Left colon (tissue), 2 donors: Measurements from ENCODE around the gene HYI. TPM values are rescaled to one million over a fixed set of nuclear protein-coding genes. Genes with fewer than 3 reads are reported as not detected.
A peak's percentile ranks its signal among the peaks of the same experiment; 100 is the strongest.
"Not testable (repeated sequence)": the region's sequence is repeated elsewhere in the genome, so short reads cannot be mapped to it uniquely, and the experiment has no call there.

Experiments used
- ATAC-seq: fragments of 200-7000 bp; cut with Tn5 transposase; one replicate; pipeline ENCODE4 v1.9.1; 2020; ENCODE audit warnings: mild to moderate bottlenecking, moderate library complexity
- DNase-seq, 2 donors: peaks; one replicate each; pipeline ENCODE4 v3.0.0-alpha.2; 2020
- intact Hi-C, 2 donors: fragments of 100-400 bp; cut with DNase I in 1 of 2; cut with micrococcal nuclease in 1 of 2; formaldehyde crosslinking; loops; one replicate each; pipeline versions ENCODE4 v1.11.2 to v1.14.0; 2022; cut with DNase I, micrococcal nuclease
- long read RNA-seq: library from polyadenylated mRNA; unstranded; transcript quantifications from one replicate; pipeline ENCODE4 v2.0.0, GENCODE V29; 2021
- total RNA-seq, 2 donors: library from RNA; stranded (reverse); fragmentation: NEBNext Ultra II Directional; extraction: Animal tissue kit (Norgen Biotek cat#: 25700); gene quantifications; one replicate each; pipeline ENCODE4 v1.2.1, GENCODE V29; 2021
- donor health status: DM: no; HTN: no; CAD: no.
- donor health status: DM: yes; HTN: yes; CAD: no.

The HYI gene
- total RNA-seq: 10 to 100 TPM; 60.9 to 74.3 TPM
- long read RNA-seq, transcript HYI-213 (9 exons, 1,322 nt): minor isoform, 6 of 40 reads
- long read RNA-seq, transcript HYI-201 (8 exons, 1,265 nt): major isoform, 7 of 40 reads
- long read RNA-seq, transcript HYI-204 (8 exons, 1,066 nt): minor isoform, 6 of 40 reads
- long read RNA-seq, partial matches to known transcripts: 4 of 40 reads
- long read RNA-seq, other reads (novel, unspliced or antisense): 8 of 40 reads

- DNase-seq (peak; percentile 93), ATAC-seq (peak; percentile 70)
- intact Hi-C loops: no loop called here
Measured at GRCh38 chr1:43453442-43454269, at the start of gene HYI. Gene HYI (minus strand): TSS chr1:43453931. CDS start chr1:43453793, 138 bp downstream.

GRCh38 chr1:43501806-43502205 is 48.1 kb upstream of the HYI start:
- ATAC-seq, intact Hi-C loops, DNase-seq: not testable (repeated sequence)

GRCh38 chr1:43499898-43500297 is 46.2 kb upstream of the HYI start:
- intact Hi-C loops: no loop called here
- ATAC-seq: no peak
- no peak for DNase-seq

GRCh38 chr1:43495204-43495603 is 41.5 kb upstream of the HYI start:
- ATAC-seq: no peak

GRCh38 chr1:43493661-43494450 is 40.1 kb upstream of the HYI start:
- intact Hi-C loops: no loop called here
- DNase-seq (no peak), ATAC-seq (no peak)

More at GRCh38 chr1:43495204-43495603, 41.5 kb upstream of the HYI start:
- DNase-seq: no peak
- intact Hi-C loops: no loop called here

- intact Hi-C loops: no loop called here
- no peak for DNase-seq
- no peak for ATAC-seq
Measured at GRCh38 chr1:43492826-43493225, 39.1 kb upstream of the HYI start.

- intact Hi-C loops: no loop called here
- DNase-seq: no peak
- ATAC-seq: no peak
Measured at GRCh38 chr1:43491061-43491460, 37.3 kb upstream of the HYI start.

- DNase-seq (no peak), ATAC-seq (no peak)
- intact Hi-C loops: no loop called here
Measured at GRCh38 chr1:43488165-43488564, 34.4 kb upstream of the HYI start.

GRCh38 chr1:43484367-43484766 is 30.6 kb upstream of the HYI start:
- no peak for ATAC-seq
- intact Hi-C loops: no loop called here
- DNase-seq: no peak

- ATAC-seq: peak; percentile 72
Measured at GRCh38 chr1:43482215-43482614, 28.5 kb upstream of the HYI start.

GRCh38 chr1:43481491-43481890 is 27.8 kb upstream of the HYI start:
- intact Hi-C loops: no loop called here
- ATAC-seq (no peak), DNase-seq (no peak)

More at GRCh38 chr1:43482215-43482614, 28.5 kb upstream of the HYI start:
- intact Hi-C loops: no loop called here
- no peak for DNase-seq

GRCh38 chr1:43479414-43479813 is 25.7 kb upstream of the HYI start:
- DNase-seq (no peak), ATAC-seq (no peak)
- intact Hi-C loops: no loop called here

GRCh38 chr1:43477716-43478115 is 24.0 kb upstream of the HYI start:
- no peak for ATAC-seq

GRCh38 chr1:43475611-43476401 is 22.1 kb upstream of the HYI start:
- DNase-seq, intact Hi-C loops: not testable (repeated sequence)
- ATAC-seq: peak; percentile 81

More at GRCh38 chr1:43477716-43478115, 24.0 kb upstream of the HYI start:
- no peak for DNase-seq
- intact Hi-C loops: no loop called here

GRCh38 chr1:43473463-43473862 is 19.7 kb upstream of the HYI start:
- no peak for ATAC-seq
- DNase-seq: no peak
- intact Hi-C loops: no loop called here

- DNase-seq, intact Hi-C loops: not testable (repeated sequence)
- ATAC-seq: peak; percentile 50
Measured at GRCh38 chr1:43472463-43473151, 18.9 kb upstream of the HYI start.

- ATAC-seq (no peak), DNase-seq (no peak)
- intact Hi-C loops: no loop called here
Measured at GRCh38 chr1:43472087-43472462, 18.3 kb upstream of the HYI start.

GRCh38 chr1:43469932-43470331 is 16.2 kb upstream of the HYI start:
- intact Hi-C loops: no loop called here
- DNase-seq (no peak), ATAC-seq (no peak)
